ENCODE results near the gene PDE3B. TPM values are rescaled to one million over a fixed set of nuclear protein-coding genes. Genes with fewer than 3 reads are reported as not detected.
A peak's percentile ranks its signal among the peaks of the same experiment; 100 is the strongest.

Gene PDE3B
- total and polyA plus RNA-seq, 9 of the 15 experiments (the other 6 are each of a cell fraction or from before 2014, with no cell fraction given) = 2.3 to 22.5 (median 12.2) TPM

GRCh38 chr11:14892036-14892556 lies 248.5 kb downstream of the PDE3B start, which contains the start of gene CYP2R1 (continued):
- peak; percentile 58; the same call in 1 of the 2 replicates for TF ChIP-seq PBX2 (CRISPR knock-in tag; IDR thresholded peaks at IDR 0.05; ENCODE audit: low read depth)
- peak; percentile 95 for TF ChIP-seq PBX2 (tag; conservative IDR thresholded peaks at IDR 0.05; ENCODE audit: low read depth)
- TF ChIP-seq PHF21A (IDR thresholded peaks at IDR 0.05; ENCODE audit: borderline replicate concordance, low read depth) = peak; percentile 94; the same call in 1 of the 2 replicates
- no peak for TF ChIP-seq NFXL1 (CRISPR knock-in tag; IDR thresholded peaks at IDR 0.05)
- TF ChIP-seq EHMT2 (IDR thresholded peaks at IDR 0.05) = no peak
- TF ChIP-seq REST (IDR thresholded peaks at IDR 0.05; ENCODE audit: borderline replicate concordance) = peak; percentile 33; the same call in 1 of the 2 replicates
- TF ChIP-seq REST (CRISPR knock-in tag; IDR thresholded peaks at IDR 0.05; ENCODE audit: low read depth) = no peak
- TF ChIP-seq CTCF (IDR thresholded peaks at IDR 0.05 in 2 of 3, conservative IDR thresholded peaks at IDR 0.05 in 1 of 3; ENCODE audit: insufficient read depth in 2 of 3, low read depth in 1 of 3, low read length in 3 of 3) = peak in 2 of 3 experiments; percentile 15 to 17; a peak in 2 of 6 replicates

Data from K562 (cell line).